B cell (primary cell): ENCODE data around the gene TMEM44. TPM values are rescaled to one million over a fixed set of nuclear protein-coding genes. Genes with fewer than 3 reads are reported as not detected.

Source experiments
- ATAC-seq: fragments of 200-7000 bp; cut with Tn5 transposase; one replicate; pipeline ENCODE4 v1.10.0; 2021; ENCODE audit warnings: low read depth, mild to moderate bottlenecking, moderate number of reproducible peaks, moderate library complexity
- CTCF ChIA-PET: fragments of 350-600 bp; sonication (Branson Sonifier 250); formaldehyde crosslinking; loops from one replicate; lab custom pipeline; 2021; ENCODE audit warnings: antibody characterized with exemption, inconsistent platforms; lab: Charles Lee
- POLR2A ChIA-PET: fragments of 350-600 bp; sonication (Branson Sonifier 250); formaldehyde crosslinking; loops from one replicate; lab custom pipeline; 2021; ENCODE audit warnings: antibody characterized with exemption; lab: Charles Lee
- DNase-seq: peaks from one replicate; pipeline ENCODE4 v3.0.0; 2013
- H2AFZ ChIP-seq: 2 replicates; pipeline ENCODE4 v1.6.1; 2012; ENCODE audit warnings: mild to moderate bottlenecking, low read depth, low read length; ENCODE audit not compliant: insufficient read depth, poor library complexity, severe bottlenecking
- H3K27ac ChIP-seq, 2 donors: 1 replicate in 1 of 2; 2 replicates in 1 of 2; pipeline ENCODE4 v1.5.1; 2012 to 2013; ENCODE audit warnings: low read length in 2 of 2, mild to moderate bottlenecking in 2 of 2, moderate library complexity in 1 of 2
- H3K27me3 ChIP-seq, 4 experiments: fragments of 200-600 bp in 1 of 4; sonication (generic) in 1 of 4; replicated peaks in 1 of 4; 1 replicate in 2 of 4; 2 replicates in 2 of 4; pipeline versions ENCODE4 v1.6.1 to v1.7.0; 2013 to 2016; ENCODE audit warnings: low read length in 3 of 4, mild to moderate bottlenecking in 2 of 4, mixed read lengths in 1 of 4, moderate library complexity in 1 of 4; ENCODE audit not compliant: insufficient read depth in 4 of 4, control insufficient read depth in 3 of 4; ENCODE audit errors: control extremely low read depth in 1 of 4
- H3K36me3 ChIP-seq, 2 experiments: replicated peaks in 1 of 2; 1 replicate in 1 of 2; 2 replicates in 1 of 2; pipeline versions ENCODE4 v1.6.1 to v1.7.1; 2013; ENCODE audit warnings: low read length in 1 of 2; ENCODE audit not compliant: insufficient read depth in 2 of 2, control insufficient read depth in 1 of 2; ENCODE audit errors: control extremely low read depth in 1 of 2, extremely low read depth in 1 of 2
- H3K4me1 ChIP-seq, 2 donors: fragments of 200-600 bp in 1 of 2; sonication (generic) in 1 of 2; 1 replicate in 1 of 2; 2 replicates in 1 of 2; pipeline versions ENCODE4 v1.5.1 to v1.6.1; 2013 to 2017; ENCODE audit warnings: low read length in 2 of 2; ENCODE audit not compliant: control insufficient read depth in 2 of 2, insufficient read depth in 2 of 2
- H3K4me2 ChIP-seq: replicated peaks from 2 replicates; pipeline ENCODE3; 2012; ENCODE audit warnings: mild to moderate bottlenecking, low read depth, low read length; ENCODE audit not compliant: poor library complexity, severe bottlenecking
- H3K4me3 ChIP-seq, 5 experiments: fragments of 200-600 bp in 1 of 5; sonication (generic) in 1 of 5; 1 replicate in 3 of 5; 2 replicates in 2 of 5; pipeline versions ENCODE4 v1.5.1 to v1.7.0; 2011 to 2016; ENCODE audit warnings: low read length in 4 of 5, mild to moderate bottlenecking in 4 of 5, low read depth in 2 of 5, control low read depth in 1 of 5, moderate library complexity in 1 of 5; ENCODE audit not compliant: insufficient read depth in 1 of 5; ENCODE audit errors: control extremely low read depth in 1 of 5, extremely low read depth in 1 of 5
- H3K79me2 ChIP-seq: fragments of 200-600 bp; sonication (generic); one replicate; pipeline ENCODE4 v1.6.0; 2016; ENCODE audit warnings: low read length; ENCODE audit not compliant: control insufficient read depth, insufficient read depth
- H3K9ac ChIP-seq: fragments of 200-600 bp; sonication (generic); 2 replicates; pipeline ENCODE4 v1.6.1; 2017; ENCODE audit warnings: mild to moderate bottlenecking, low read length, moderate library complexity
- H3K9me3 ChIP-seq, 3 donors: one replicate each; pipeline versions ENCODE4 v1.6.1 to v1.7.1; 2013; ENCODE audit warnings: low read length in 2 of 3; ENCODE audit not compliant: control insufficient read depth in 2 of 3, insufficient read depth in 1 of 3; ENCODE audit errors: control extremely low read depth in 1 of 3
- H4K20me1 ChIP-seq: 2 replicates; pipeline ENCODE4 v1.6.0; 2012; ENCODE audit warnings: mild to moderate bottlenecking, low read length; ENCODE audit not compliant: insufficient read depth, control insufficient read depth, poor library complexity, severe bottlenecking
- H3K27ac Mint-ChIP-seq: one replicate; pipeline ENCODE4 v1.8.0; 2021; ENCODE audit warnings: mixed read lengths
- H3K27me3 Mint-ChIP-seq: one replicate; pipeline ENCODE4 v1.8.0; 2021; ENCODE audit warnings: mixed read lengths
- H3K4me1 Mint-ChIP-seq: one replicate; pipeline ENCODE4 v1.8.0; 2021; ENCODE audit warnings: mixed read lengths
- H3K4me3 Mint-ChIP-seq: one replicate; pipeline ENCODE4 v1.8.0; 2021; ENCODE audit warnings: mixed read lengths
- H3K9me3 Mint-ChIP-seq: one replicate; pipeline ENCODE4 v1.8.0; 2022; ENCODE audit warnings: mixed read lengths; ENCODE audit not compliant: insufficient read depth
- EZH2 ChIP-seq: IDR thresholded peaks from 2 replicates; pipeline ENCODE4 v1.6.1; 2012; ENCODE audit warnings: borderline replicate concordance, low read depth, mild to moderate bottlenecking, moderate library complexity, low read length; ENCODE audit not compliant: insufficient read depth, poor library complexity, severe bottlenecking
- WGBS: methylation state at CpG from one replicate; pipeline ENCODE4 v1.1.5; 2013; ENCODE audit warnings: missing lambda C conversion rate; ENCODE audit not compliant: insufficient coverage; 5-methylcytosine and 5-hydroxymethylcytosine counted together
- intact Hi-C: fragments of 100-400 bp; cut with micrococcal nuclease; formaldehyde crosslinking; loops from one replicate; pipeline ENCODE4 v1.10.0; 2022
- polyA plus RNA-seq: library from polyadenylated mRNA; depleted of rRNA; stranded (reverse); fragments of >200 nt; gene quantifications from 2 replicates; pipeline ENCODE4 v1.2.3, GENCODE V29; 2012
- total RNA-seq, 2 donors: library from RNA; stranded (reverse); fragments of 120-200 nt in 1 of 2; gene quantifications; 1 replicate in 1 of 2; 2 replicates in 1 of 2; pipeline versions ENCODE4 v1.2.3 to v1.2.4, GENCODE V29; 2013 to 2022
- TF ChIP-seq, protein P1 (sequence below): fragments of 200-600 bp; IDR thresholded peaks from one replicate; pipeline ENCODE4 v1.8.0; 2022; ENCODE audit warnings: antibody characterized with exemption, mild to moderate bottlenecking

Gene TMEM44
- total and polyA plus RNA-seq, 2 donors (not counting 1 experiment from before 2014, with no cell fraction given) = 4.1 to 7.5 TPM

DNA sequence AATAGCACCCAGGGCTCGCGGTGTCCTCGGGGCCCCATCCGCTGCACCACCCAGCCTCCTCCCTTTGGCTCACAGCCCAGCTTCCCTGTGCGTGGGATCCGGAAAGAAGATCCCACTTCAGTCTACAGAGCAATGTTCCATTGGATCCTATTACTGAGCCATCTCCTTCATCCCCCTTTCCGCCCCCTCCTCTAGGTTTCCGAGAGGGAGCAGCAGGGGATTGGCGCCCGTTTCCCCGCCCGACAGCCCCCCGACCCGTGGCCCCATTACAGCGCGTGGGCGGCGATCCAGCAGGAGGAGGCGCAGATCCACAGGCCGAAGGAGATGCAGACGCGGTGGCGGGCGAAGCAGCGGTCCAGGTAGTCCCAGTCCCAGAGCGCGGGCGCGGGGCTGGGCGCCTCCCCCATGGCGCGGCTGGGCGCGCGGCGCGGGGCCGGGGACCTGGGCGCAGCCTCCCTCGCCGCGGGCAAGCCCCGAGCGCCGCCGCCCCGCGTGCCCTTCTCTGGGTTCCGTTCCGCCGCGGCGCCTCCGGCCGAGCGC is 340 bp downstream of the TMEM44 start:
- H3K27me3 Mint-ChIP-seq = no peaks in the 10 kb centered on the region
- H3K9ac ChIP-seq = peak overlapping the region; percentile 83
- H3K9me3 Mint-ChIP-seq = no peaks in the 10 kb centered on the region
- intact Hi-C loops = loop anchor here (2.0 kb wide), 2 partner anchors 48 to 146 kb away; partner anchors contain the start of gene ATP13A3
- H3K4me3 ChIP-seq = peak overlapping the region; percentile 30 to 79 (median 58)
- peaks cover 9% of the 10 kb centered on the region for H3K4me1 Mint-ChIP-seq
- H3K27me3 ChIP-seq = no peaks in the 10 kb centered on the region
- ChIA-PET CTCF (interaction anchor here (1.0 to 2.1 kb wide), 3 partner anchors 38 to 50 kb away, joined by 3 to 8 read pairs (median 4); partner anchors contain the start of gene LSG1), POLR2A (interaction anchor here (0.9 to 1.4 kb wide), 2 partner anchors 39 to 50 kb away, joined by 3 to 4 read pairs; partner anchors contain the start of gene LSG1)
- H3K27ac Mint-ChIP-seq = peak overlapping the region; percentile 56
- TF ChIP-seq EZH2 = no peak
- TF ChIP-seq, protein P1, sequence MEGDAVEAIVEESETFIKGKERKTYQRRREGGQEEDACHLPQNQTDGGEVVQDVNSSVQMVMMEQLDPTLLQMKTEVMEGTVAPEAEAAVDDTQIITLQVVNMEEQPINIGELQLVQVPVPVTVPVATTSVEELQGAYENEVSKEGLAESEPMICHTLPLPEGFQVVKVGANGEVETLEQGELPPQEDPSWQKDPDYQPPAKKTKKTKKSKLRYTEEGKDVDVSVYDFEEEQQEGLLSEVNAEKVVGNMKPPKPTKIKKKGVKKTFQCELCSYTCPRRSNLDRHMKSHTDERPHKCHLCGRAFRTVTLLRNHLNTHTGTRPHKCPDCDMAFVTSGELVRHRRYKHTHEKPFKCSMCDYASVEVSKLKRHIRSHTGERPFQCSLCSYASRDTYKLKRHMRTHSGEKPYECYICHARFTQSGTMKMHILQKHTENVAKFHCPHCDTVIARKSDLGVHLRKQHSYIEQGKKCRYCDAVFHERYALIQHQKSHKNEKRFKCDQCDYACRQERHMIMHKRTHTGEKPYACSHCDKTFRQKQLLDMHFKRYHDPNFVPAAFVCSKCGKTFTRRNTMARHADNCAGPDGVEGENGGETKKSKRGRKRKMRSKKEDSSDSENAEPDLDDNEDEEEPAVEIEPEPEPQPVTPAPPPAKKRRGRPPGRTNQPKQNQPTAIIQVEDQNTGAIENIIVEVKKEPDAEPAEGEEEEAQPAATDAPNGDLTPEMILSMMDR = no peak
- H3K36me3 ChIP-seq = no peaks in the 10 kb centered on the region
- peaks cover 0 to 15% (median 0%) of the 10 kb centered on the region in 3 donors for H3K9me3 ChIP-seq
- H4K20me1 ChIP-seq = no peaks in the 10 kb centered on the region
- H3K4me2 ChIP-seq = peak overlapping the region; percentile 95
- WGBS = 2% methylated on average over 56 of the region's 56 CpGs
- H2AFZ ChIP-seq = peak overlapping the region; percentile 87
- no peaks in the 10 kb centered on the region for H3K79me2 ChIP-seq
- no peak overlapping the region for H3K27ac ChIP-seq
- no peak for DNase-seq
- H3K4me3 Mint-ChIP-seq = peak overlapping the region; percentile 86
- ATAC-seq = peak; percentile 51
- H3K4me1 ChIP-seq = peaks cover 4 to 5% of the 10 kb centered on the region in 2 donors

DNA sequence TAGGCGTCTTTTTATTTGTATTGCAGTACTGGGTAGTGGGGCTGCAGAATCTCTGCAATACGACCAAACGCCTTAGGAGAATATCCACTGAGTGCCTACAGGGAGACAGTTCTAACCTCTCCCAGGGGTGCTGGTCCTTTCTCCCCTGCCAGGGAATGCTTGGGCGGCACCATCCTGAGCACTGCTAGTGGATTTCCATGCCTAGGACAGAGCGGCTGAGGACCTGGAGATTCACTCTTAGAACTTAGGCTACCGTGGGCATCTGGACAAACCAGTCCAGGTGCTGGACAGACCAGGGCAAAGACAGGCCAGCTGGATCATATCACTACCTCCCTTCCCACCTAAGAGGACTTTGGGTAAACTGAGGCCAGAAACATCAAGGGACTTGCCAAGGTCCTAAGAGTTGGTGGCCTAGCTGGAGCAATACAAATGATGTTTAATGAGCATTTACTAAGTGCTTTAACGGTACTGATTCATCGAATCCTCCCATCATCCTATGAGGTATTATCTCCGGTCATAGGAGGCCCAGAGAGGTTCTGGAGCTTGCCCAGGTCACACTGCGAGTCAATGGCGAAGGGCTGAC is 902 bp downstream of the TMEM44 start:
- DNase-seq (no peak), ATAC-seq (no peak)
- CTCF ChIA-PET = interaction anchor here (1.0 kb wide), 1 partner anchor 38 kb away, joined by 4 read pairs; no protein-coding TSS in a partner anchor
- Histone ChIP-seq H3K36me3 (no peaks in the 10 kb centered on the region), H3K27me3 (no peaks in the 10 kb centered on the region), H3K4me1 (peaks cover 4 to 5% of the 10 kb centered on the region in 2 donors), H3K79me2 (no peaks in the 10 kb centered on the region), H3K4me2 (peak overlapping the region; percentile 95), H3K27ac (no peak overlapping the region), H3K9ac (peak overlapping the region; percentile 83), H3K9me3 (peaks cover 0 to 15% (median 0%) of the 10 kb centered on the region in 3 donors), H4K20me1 (no peaks in the 10 kb centered on the region), H3K4me3 (peak overlapping the region; percentile 30 to 79 (median 58)), H2AFZ (peak overlapping the region; percentile 87)
- no peak for TF ChIP-seq EZH2
- TF ChIP-seq, protein P1 = no peak
- H3K27ac Mint-ChIP-seq = peak overlapping the region; percentile 56
- peak overlapping the region; percentile 86 for H3K4me3 Mint-ChIP-seq
- H3K27me3 Mint-ChIP-seq = no peaks in the 10 kb centered on the region
- intact Hi-C loops = loop anchor here (2.0 kb wide), 2 partner anchors 48 to 146 kb away; partner anchors contain the start of gene ATP13A3
- H3K4me1 Mint-ChIP-seq = peaks cover 9% of the 10 kb centered on the region
- POLR2A ChIA-PET = no interaction called here
- 88% methylated on average over 10 of the region's 11 CpGs for WGBS
- H3K9me3 Mint-ChIP-seq = no peaks in the 10 kb centered on the region
